ENCODE measurements around the gene PCBP1. TPM values are rescaled to one million over a fixed set of nuclear protein-coding genes. Genes with fewer than 3 reads are reported as not detected.

PCBP1 gene
- total RNA-seq = 105 and 160 TPM in 2 replicates

DNA sequence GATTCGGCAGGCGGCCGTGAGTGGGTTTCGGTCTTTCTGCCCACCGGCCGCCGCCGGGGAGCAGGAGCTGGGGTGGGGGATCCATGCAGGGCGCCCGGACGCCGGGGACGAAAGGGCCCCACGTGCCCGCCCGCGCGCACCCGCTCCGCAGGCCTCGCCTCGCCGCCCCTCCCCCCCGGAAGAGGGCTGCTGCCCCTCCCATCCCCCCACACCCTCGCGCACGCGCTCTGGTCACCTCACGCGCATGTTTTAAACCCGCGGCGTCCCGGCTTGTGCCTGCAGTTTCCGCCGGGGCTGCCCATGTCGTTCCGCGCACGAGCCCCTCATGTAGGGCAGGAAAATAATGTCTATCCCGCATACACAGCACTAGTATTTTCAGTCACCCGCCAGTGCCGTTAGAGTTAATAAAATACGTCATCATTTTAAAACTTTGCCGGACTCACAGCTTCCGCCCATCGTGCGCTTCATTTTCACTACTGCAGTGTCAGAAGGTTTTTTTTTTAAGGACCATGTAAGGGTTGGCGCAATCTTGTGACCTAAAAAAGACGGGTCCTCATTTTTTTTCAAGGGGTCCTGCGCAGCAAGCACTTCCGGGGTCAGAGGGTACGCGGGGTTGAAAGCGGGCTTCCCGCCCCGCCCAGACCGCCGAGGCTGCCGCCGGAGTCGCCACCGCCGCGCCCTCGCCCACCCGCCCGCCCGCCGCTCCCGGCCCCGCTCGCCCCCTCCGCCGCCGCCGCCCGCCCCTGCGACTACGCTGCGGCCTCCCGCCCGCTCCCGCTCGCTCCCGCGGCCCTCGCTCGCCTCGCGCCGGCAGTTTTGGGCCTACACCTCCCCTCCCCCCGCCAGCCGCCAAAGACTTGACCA lies at the start of gene PCBP1:
Gene PCBP1, plus strand, starts transcription at position 640 of the 864 bp plus-strand sequence. CDS start 267 bp downstream, outside the sequence.

Other genes starting within 250 kb of the PCBP1 start
- 51.0 and 53.9 TPM in 2 replicates for gene SNRNP27, start 193.5 kb upstream of the PCBP1 start, total RNA-seq
- gene MXD1, start 172.4 kb upstream of the PCBP1 start, total RNA-seq = 5.2 and 5.6 TPM in 2 replicates
- gene ASPRV1, start 125.8 kb upstream of the PCBP1 start, total RNA-seq = 0.26 and 3.4 TPM in 2 replicates
- 9.3 and 19.2 TPM in 2 replicates for gene C2orf42, start 103.5 kb downstream of the PCBP1 start, total RNA-seq
- gene TIA1, start 161.2 kb downstream of the PCBP1 start, total RNA-seq = 25.3 and 113 TPM in 2 replicates
- 33.2 and 65.9 TPM in 2 replicates for gene PCYOX1, start 170.7 kb downstream of the PCBP1 start, total RNA-seq
- gene SNRPG, start 206.3 kb downstream of the PCBP1 start, total RNA-seq = 133 and 169 TPM in 2 replicates
- 26.1 and 30.9 TPM in 2 replicates for gene FAM136A, start 214.6 kb downstream of the PCBP1 start, total RNA-seq